A549 (cell line): ENCODE measurements around the gene PTPN1. TPM values are rescaled to one million over a fixed set of nuclear protein-coding genes. Genes with fewer than 3 reads are reported as not detected.

Experiments used
- ATAC-seq, 2 experiments: fragments of 200-7000 bp in 1 of 2; fragments of >200 bp in 1 of 2; cut with Nextera tagmentation in 1 of 2; cut with Tn5 transposase in 1 of 2; 3 replicates each; pipeline versions ENCODE4 v1.8.0 to v1.9.1; 2018 to 2020; ENCODE audit warnings: mild to moderate bottlenecking in 1 of 2, moderate library complexity in 1 of 2
- CTCF ChIA-PET: fragments of 300-600 bp; sonication (Branson Sonifier 250); formaldehyde crosslinking; extraction: SDS; loops from one replicate; lab custom pipeline; 2021; ENCODE audit warnings: antibody characterized with exemption, inconsistent platforms; lab: Yijun Ruan, JAX
- POLR2A ChIA-PET: fragments of 350-600 bp; formaldehyde crosslinking; extraction: SDS; loops from one replicate; lab custom pipeline; 2021; ENCODE audit warnings: antibody characterized with exemption, inconsistent platforms; lab: Yijun Ruan, JAX
- DNase-seq, 2 experiments: peaks; one replicate each; pipeline versions ENCODE4 v3.0.0 to v3.0.0-alpha.2; 2011 to 2016; ENCODE audit warnings: low read depth in 1 of 2, low spot score in 1 of 2
- FAIRE-seq: peaks from 2 replicates; lab custom pipeline; 2011; peaks lifted over from hg19 to GRCh38; lab: Jason Lieb, UNC
- H3K27ac ChIP-seq, 2 experiments: fragments of >200 bp; sonication (Bioruptor Twin); formaldehyde crosslinking; 3 replicates each; pipeline ENCODE4 v1.5.1; 2016 to 2017
- H3K4me1 ChIP-seq: fragments of >200 bp; sonication (Bioruptor Twin); formaldehyde crosslinking; 3 replicates; pipeline ENCODE4 v1.6.1; 2016
- H3K4me2 ChIP-seq: fragments of >200 bp; sonication (Bioruptor Twin); formaldehyde crosslinking; 3 replicates; pipeline ENCODE4 v1.6.1; 2016
- H3K4me3 ChIP-seq: fragments of >200 bp; sonication (Bioruptor Twin); formaldehyde crosslinking; 3 replicates; pipeline ENCODE4 v1.5.1; 2016
- H3K9me3 ChIP-seq: fragments of >200 bp; sonication (Bioruptor Twin); formaldehyde crosslinking; 3 replicates; pipeline ENCODE4 v1.6.1; 2016
- ATOH8 ChIP-seq: fragments of 250-450 bp; sonication (Bioruptor Pico); IDR thresholded peaks from 2 replicates; pipeline ENCODE4 v1.5.0; 2020; ENCODE audit warnings: low read depth, mild to moderate bottlenecking, moderate library complexity
- BCL3 ChIP-seq: fragments of >200 bp; sonication (Bioruptor Twin); formaldehyde crosslinking; IDR thresholded peaks from 3 replicates; pipeline ENCODE4 v1.6.1; 2016
- CHD2 ChIP-seq: fragments of 150-350 bp; IDR thresholded peaks from 2 replicates; pipeline ENCODE4 v1.6.1; 2014; ENCODE audit warnings: low read length; ENCODE audit not compliant: partially characterized antibody
- CHD4 ChIP-seq: fragments of 200-600 bp; sonication (generic); IDR thresholded peaks from 2 replicates; pipeline ENCODE4 v1.6.1; 2016; ENCODE audit warnings: antibody characterized with exemption, mild to moderate bottlenecking, borderline replicate concordance
- ELK1 ChIP-seq: fragments of 150-350 bp; IDR thresholded peaks from 2 replicates; pipeline ENCODE4 v1.6.1; 2014; ENCODE audit warnings: low read depth, mild to moderate bottlenecking, low read length
- GATA3 ChIP-seq: IDR thresholded peaks from 2 replicates; pipeline ENCODE4 v1.6.1; 2012; ENCODE audit warnings: borderline replicate concordance
- HEYL ChIP-seq: fragments of 250-450 bp; sonication (Bioruptor Pico); IDR thresholded peaks from 2 replicates; pipeline ENCODE4 v1.8.0; 2021; ENCODE audit warnings: mild to moderate bottlenecking, moderate library complexity
- HOXA7 ChIP-seq: fragments of 250-450 bp; sonication (Bioruptor Pico); IDR thresholded peaks from 2 replicates; pipeline ENCODE4 v1.5.0; 2020; ENCODE audit warnings: mild to moderate bottlenecking, moderate library complexity
- MAFK ChIP-seq: fragments of 450-650 bp; IDR thresholded peaks from 2 replicates; pipeline ENCODE4 v1.6.1; 2014; ENCODE audit not compliant: partially characterized antibody
- MAX ChIP-seq: IDR thresholded peaks from 2 replicates; pipeline ENCODE4 v1.6.1; 2012
- MAZ ChIP-seq: fragments of 150-350 bp; IDR thresholded peaks from 2 replicates; pipeline ENCODE4 v1.6.1; 2014; ENCODE audit warnings: antibody characterized with exemption, low read depth, low read length, borderline replicate concordance
- NFE2L2 ChIP-seq: fragments of 150-350 bp; conservative IDR thresholded peaks from 2 replicates; pipeline ENCODE4 v1.6.1; 2014; ENCODE audit warnings: low read length
- NPAS2 ChIP-seq: fragments of 250-450 bp; sonication (Bioruptor Pico); IDR thresholded peaks from 2 replicates; pipeline ENCODE4 v1.8.0; 2022; ENCODE audit warnings: mild to moderate bottlenecking, moderate library complexity, borderline replicate concordance
- PBX3 ChIP-seq: IDR thresholded peaks from 2 replicates; pipeline ENCODE4 v1.6.1; 2012
- RARB ChIP-seq: fragments of 250-450 bp; sonication (Bioruptor Pico); IDR thresholded peaks from 2 replicates; pipeline ENCODE4 v1.8.0; 2021; ENCODE audit warnings: mild to moderate bottlenecking, moderate library complexity
- RCOR1 ChIP-seq: fragments of 150-350 bp; IDR thresholded peaks from 2 replicates; pipeline ENCODE4 v1.6.1; 2014; ENCODE audit warnings: antibody characterized with exemption, low read length, low read depth
- RNF2 ChIP-seq: fragments of 200-600 bp; sonication (generic); IDR thresholded peaks from 2 replicates; pipeline ENCODE4 v1.6.1; 2016; ENCODE audit warnings: low read depth, mild to moderate bottlenecking, antibody characterized with exemption, moderate library complexity, borderline replicate concordance
- SREBF2 ChIP-seq: fragments of 450-650 bp; IDR thresholded peaks from 2 replicates; pipeline ENCODE4 v1.6.1; 2014; ENCODE audit warnings: mild to moderate bottlenecking, moderate library complexity
- ZNF302 ChIP-seq: fragments of 250-450 bp; sonication (Bioruptor Pico); IDR thresholded peaks from 2 replicates; pipeline ENCODE4 v1.9.0; 2021; ENCODE audit warnings: inconsistent platforms, mild to moderate bottlenecking, moderate library complexity
- ZSCAN20 ChIP-seq: fragments of 250-450 bp; sonication (Bioruptor Pico); IDR thresholded peaks from 2 replicates; pipeline ENCODE4 v1.8.0; 2022; ENCODE audit warnings: mild to moderate bottlenecking, moderate library complexity
- WGBS: methylation state at CpG from one replicate; pipeline ENCODE4 v1.1.6; 2017; ENCODE audit errors: missing lambda C conversion rate; 5-methylcytosine and 5-hydroxymethylcytosine counted together
- polyA plus RNA-seq, 4 experiments: library from polyadenylated mRNA; depleted of rRNA in 3 of 4; stranded (reverse); fragments of >200 nt; fragmentation: RNase III in 1 of 4; extraction: RNeasy Plus Mini Kit Qiagen cat#74134 plus additional on column Dnase treatment in 1 of 4; gene quantifications; 2 replicates in 3 of 4; 3 replicates in 1 of 4; pipeline ENCODE4 v1.2.3, GENCODE V29; 2011 to 2017
- TF ChIP-seq, protein P1 (sequence below): fragments of 450-650 bp; IDR thresholded peaks from 2 replicates; pipeline ENCODE4 v1.6.1; 2014; ENCODE audit warnings: antibody characterized with exemption
- TF ChIP-seq, protein P2 (sequence below): fragments of >200 bp; sonication (Bioruptor Twin); formaldehyde crosslinking; IDR thresholded peaks from 3 replicates; pipeline ENCODE4 v1.5.1; 2016
- TF ChIP-seq, protein P3 (sequence below): fragments of >200 bp; sonication (Bioruptor Twin); formaldehyde crosslinking; IDR thresholded peaks from 2 replicates; pipeline ENCODE4 v1.6.1; 2016

The PTPN1 gene
- polyA plus RNA-seq, 2 of the 4 experiments (the other 2 are of a cell fraction): 23.2 to 24.3 TPM

DNA sequence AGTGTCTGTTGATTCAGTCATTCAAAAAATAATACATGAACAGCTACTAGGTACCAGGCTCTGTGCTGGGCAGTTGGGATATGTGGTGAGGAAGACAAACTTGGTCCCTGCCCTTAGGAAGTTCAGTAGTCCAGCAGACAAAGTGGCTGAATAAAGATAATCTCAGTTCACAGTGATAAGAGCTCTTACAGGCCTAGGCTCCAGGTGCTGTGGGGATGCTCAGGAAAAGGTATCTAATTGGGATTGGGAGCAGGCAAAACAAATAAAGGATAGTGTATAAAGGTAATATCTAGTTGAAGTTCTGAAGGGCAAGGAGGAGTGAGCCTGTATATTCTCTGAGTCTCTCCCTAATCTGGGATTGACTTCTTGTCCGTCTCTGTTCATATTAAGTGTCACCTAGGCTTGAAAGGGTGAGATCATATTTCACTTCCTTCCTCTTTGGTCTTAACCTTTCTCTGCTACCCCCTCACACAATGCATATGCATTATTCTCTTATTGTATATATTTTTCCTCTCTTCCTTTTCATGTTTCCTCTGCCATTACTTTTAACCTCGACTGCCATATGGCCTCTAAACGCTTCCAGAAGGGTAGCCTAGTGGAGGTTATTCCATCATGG lies 13.5 kb downstream of the PTPN1 start:
- POLR2A ChIA-PET: interaction anchor here (0.6 kb wide), 1 partner anchor 13 kb away, joined by 4 read pairs; the partner anchor contains the start of gene PTPN1
- TF ChIP-seq RCOR1: no peak
- TF ChIP-seq HEYL (CRISPR knock-in tag): no peak
- TF ChIP-seq ATOH8 (CRISPR knock-in tag): no peak
- no peak for TF ChIP-seq HOXA7 (CRISPR knock-in tag)
- TF ChIP-seq MAZ: no peak
- TF ChIP-seq SREBF2: no peak
- TF ChIP-seq NPAS2 (CRISPR knock-in tag): no peak
- no peak for TF ChIP-seq BCL3
- TF ChIP-seq NFE2L2: no peak
- no peak for TF ChIP-seq MAFK
- TF ChIP-seq, protein P1, sequence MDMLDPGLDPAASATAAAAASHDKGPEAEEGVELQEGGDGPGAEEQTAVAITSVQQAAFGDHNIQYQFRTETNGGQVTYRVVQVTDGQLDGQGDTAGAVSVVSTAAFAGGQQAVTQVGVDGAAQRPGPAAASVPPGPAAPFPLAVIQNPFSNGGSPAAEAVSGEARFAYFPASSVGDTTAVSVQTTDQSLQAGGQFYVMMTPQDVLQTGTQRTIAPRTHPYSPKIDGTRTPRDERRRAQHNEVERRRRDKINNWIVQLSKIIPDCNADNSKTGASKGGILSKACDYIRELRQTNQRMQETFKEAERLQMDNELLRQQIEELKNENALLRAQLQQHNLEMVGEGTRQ: no peak
- TF ChIP-seq RARB (CRISPR knock-in tag): no peak
- TF ChIP-seq CHD4: no peak
- no peak for TF ChIP-seq ZSCAN20 (CRISPR knock-in tag)
- TF ChIP-seq MAX: no peak
- TF ChIP-seq RNF2: no peak
- TF ChIP-seq CHD2: no peak
- TF ChIP-seq, protein P2, sequence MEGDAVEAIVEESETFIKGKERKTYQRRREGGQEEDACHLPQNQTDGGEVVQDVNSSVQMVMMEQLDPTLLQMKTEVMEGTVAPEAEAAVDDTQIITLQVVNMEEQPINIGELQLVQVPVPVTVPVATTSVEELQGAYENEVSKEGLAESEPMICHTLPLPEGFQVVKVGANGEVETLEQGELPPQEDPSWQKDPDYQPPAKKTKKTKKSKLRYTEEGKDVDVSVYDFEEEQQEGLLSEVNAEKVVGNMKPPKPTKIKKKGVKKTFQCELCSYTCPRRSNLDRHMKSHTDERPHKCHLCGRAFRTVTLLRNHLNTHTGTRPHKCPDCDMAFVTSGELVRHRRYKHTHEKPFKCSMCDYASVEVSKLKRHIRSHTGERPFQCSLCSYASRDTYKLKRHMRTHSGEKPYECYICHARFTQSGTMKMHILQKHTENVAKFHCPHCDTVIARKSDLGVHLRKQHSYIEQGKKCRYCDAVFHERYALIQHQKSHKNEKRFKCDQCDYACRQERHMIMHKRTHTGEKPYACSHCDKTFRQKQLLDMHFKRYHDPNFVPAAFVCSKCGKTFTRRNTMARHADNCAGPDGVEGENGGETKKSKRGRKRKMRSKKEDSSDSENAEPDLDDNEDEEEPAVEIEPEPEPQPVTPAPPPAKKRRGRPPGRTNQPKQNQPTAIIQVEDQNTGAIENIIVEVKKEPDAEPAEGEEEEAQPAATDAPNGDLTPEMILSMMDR: no peak
- Histone ChIP-seq H3K4me2 (no peak overlapping the region), H3K4me1 (peaks cover 11% of the 10 kb centered on the region; the same call in 2 of the 3 replicates), H3K9me3 (no peaks in the 10 kb centered on the region), H3K4me3 (no peak overlapping the region), H3K27ac (no peak overlapping the region)
- ATAC-seq (no peak), DNase-seq (no peak), FAIRE-seq (no peak)
- 91% methylated on average over 3 of the region's 3 CpGs for WGBS
- CTCF ChIA-PET: interaction anchor here (1.2 kb wide), 2 partner anchors 10 to 13 kb away, joined by 3 read pairs; partner anchors contain the start of gene PTPN1

- DNase-seq (no peak), FAIRE-seq (no peak), ATAC-seq (no peak)
- ChIA-PET CTCF (interaction anchor here (1.0 to 1.8 kb wide), 5 partner anchors 12 to 63 kb away, joined by 3 to 4 read pairs (median 4); no protein-coding TSS in a partner anchor), POLR2A (no interaction called here)
- H3K27ac ChIP-seq: no peak overlapping the region
- no peaks in the 10 kb centered on the region for H3K9me3 ChIP-seq
- no peak overlapping the region for H3K4me2 ChIP-seq
- H3K4me3 ChIP-seq: no peak overlapping the region
- TF ChIP-seq, protein P3, sequence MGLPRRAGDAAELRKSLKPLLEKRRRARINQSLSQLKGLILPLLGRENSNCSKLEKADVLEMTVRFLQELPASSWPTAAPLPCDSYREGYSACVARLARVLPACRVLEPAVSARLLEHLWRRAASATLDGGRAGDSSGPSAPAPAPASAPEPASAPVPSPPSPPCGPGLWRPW: no peak
- TF ChIP-seq ELK1 (no peak), GATA3 (no peak), PBX3 (no peak), ZNF302 (CRISPR knock-in tag) (no peak)
- TF ChIP-seq, all 56 proteins: peak for 0
- H3K4me1 ChIP-seq: peaks cover 7% of the 10 kb centered on the region; the same call in 2 of the 3 replicates
- 96% methylated on average over 4 of the region's 4 CpGs for WGBS
These were observed 15.5 kb downstream of the PTPN1 start for GRCh38 chr20:50525681-50526080.
